ENCODE data around the gene GDNF.

Gene GDNF

GRCh38 chr5:37825334-37825915 is 14.4 kb downstream of the GDNF start:
- no peaks in the 10 kb centered on the region for H3K36me3 ChIP-seq (ENCODE audit: control insufficient read depth, insufficient read depth, low read length)
- no peak for DNase-seq (ENCODE audit: extremely low read depth, insufficient read length)
- peaks cover under 1% of the 10 kb centered on the region for H3K27me3 ChIP-seq (replicated peaks; ENCODE audit: control insufficient read depth, insufficient read depth, low read length)
- TF ChIP-seq CTCF (IDR thresholded peaks at IDR 0.05; ENCODE audit: insufficient read depth, low read length, poor library complexity, severe bottlenecking) = no peak
- H3K4me3 ChIP-seq (replicated peaks; ENCODE audit: low read depth, low read length) = no peak overlapping the region

GRCh38 chr5:37823433-37824152 is 16.2 kb downstream of the GDNF start:
- no peak overlapping the region for H3K4me3 ChIP-seq (replicated peaks; ENCODE audit: low read depth, low read length)
- H3K36me3 ChIP-seq (ENCODE audit: control insufficient read depth, insufficient read depth, low read length) = no peaks in the 10 kb centered on the region
- no peaks in the 10 kb centered on the region; the same call in 1 of the 2 replicates for H3K27me3 ChIP-seq (replicated peaks; ENCODE audit: control insufficient read depth, insufficient read depth, low read length)
- no peak for TF ChIP-seq CTCF (IDR thresholded peaks at IDR 0.05; ENCODE audit: insufficient read depth, low read length, poor library complexity, severe bottlenecking)
- DNase-seq (ENCODE audit: extremely low read depth, insufficient read length) = no peak

DNA sequence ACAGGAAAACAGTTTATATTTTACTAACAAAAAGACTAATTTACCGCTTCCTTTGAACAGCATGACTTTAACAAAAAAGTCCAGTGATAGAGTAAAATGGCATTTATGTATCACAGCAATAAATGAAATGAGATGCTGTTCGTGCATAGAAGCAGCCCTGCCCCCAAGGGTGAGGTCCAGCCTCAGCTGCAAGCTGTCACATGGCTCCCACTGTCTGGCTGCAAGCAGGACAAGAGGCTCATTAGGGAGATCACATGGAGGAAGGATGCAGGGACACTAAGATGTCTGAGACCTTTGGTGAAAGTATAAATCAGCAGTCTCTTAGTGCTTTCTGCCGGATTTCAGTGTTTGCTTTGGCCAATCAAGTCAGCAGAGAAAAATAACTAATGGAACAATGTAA is 23.0 kb downstream of the GDNF start:
- no peak for DNase-seq (ENCODE audit: extremely low read depth, insufficient read length)
- H3K36me3 ChIP-seq (ENCODE audit: control insufficient read depth, insufficient read depth, low read length) = no peaks in the 10 kb centered on the region
- no peak overlapping the region for H3K4me3 ChIP-seq (replicated peaks; ENCODE audit: low read depth, low read length)
- TF ChIP-seq CTCF (IDR thresholded peaks at IDR 0.05; ENCODE audit: insufficient read depth, low read length, poor library complexity, severe bottlenecking) = no peak
- H3K27me3 ChIP-seq (replicated peaks; ENCODE audit: control insufficient read depth, insufficient read depth, low read length) = no peaks in the 10 kb centered on the region; the same call in 1 of the 2 replicates

DNA sequence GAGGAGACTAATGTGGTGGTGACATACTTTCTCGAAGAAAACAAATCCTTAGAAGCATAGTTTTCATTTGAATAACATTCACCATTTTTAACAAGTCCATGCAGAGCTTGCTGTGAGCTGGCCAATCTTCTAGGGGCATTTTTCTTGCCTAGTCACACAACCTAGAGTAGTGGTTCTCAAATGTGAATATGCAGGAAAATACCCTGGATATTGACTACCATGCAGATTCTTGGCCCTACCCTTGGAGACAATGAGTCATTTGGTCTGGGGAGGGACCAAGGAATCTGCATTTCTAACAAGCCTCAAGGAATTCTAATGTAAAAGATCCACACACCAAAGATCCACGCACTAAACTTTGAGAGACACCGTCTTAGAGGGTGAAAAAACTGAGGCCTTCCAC is 23.5 kb downstream of the GDNF start:
- no peak for TF ChIP-seq CTCF (IDR thresholded peaks at IDR 0.05; ENCODE audit: insufficient read depth, low read length, poor library complexity, severe bottlenecking)
- DNase-seq (ENCODE audit: extremely low read depth, insufficient read length) = no peak
- Histone ChIP-seq H3K4me3 (replicated peaks; ENCODE audit: low read depth, low read length) (no peak overlapping the region), H3K36me3 (ENCODE audit: control insufficient read depth, insufficient read depth, low read length) (no peaks in the 10 kb centered on the region), H3K27me3 (replicated peaks; ENCODE audit: control insufficient read depth, insufficient read depth, low read length) (no peaks in the 10 kb centered on the region; the same call in 1 of the 2 replicates)

DNA sequence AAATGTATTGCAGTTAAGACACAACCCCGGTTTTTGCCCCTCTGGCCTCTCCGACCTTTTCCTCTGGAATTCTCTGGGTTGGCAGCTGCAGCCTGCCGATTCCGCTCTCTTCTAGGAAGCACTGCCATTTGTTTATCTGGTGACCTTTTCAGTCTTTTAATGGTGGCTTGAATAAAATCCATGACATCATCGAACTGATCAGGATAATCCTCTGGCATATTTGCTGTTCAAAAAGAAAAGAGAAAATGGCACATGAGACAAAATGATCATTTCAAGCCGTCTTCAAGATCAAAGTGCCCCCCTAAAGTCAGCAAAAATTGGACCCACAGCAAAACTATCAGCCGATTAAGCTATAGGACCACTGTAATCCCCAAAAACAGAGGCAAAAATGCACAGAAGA is 23.9 kb downstream of the GDNF start:
- TF ChIP-seq CTCF (IDR thresholded peaks at IDR 0.05; ENCODE audit: insufficient read depth, low read length, poor library complexity, severe bottlenecking) = no peak
- no peak for DNase-seq (ENCODE audit: extremely low read depth, insufficient read length)
- Histone ChIP-seq H3K4me3 (replicated peaks; ENCODE audit: low read depth, low read length) (no peak overlapping the region), H3K27me3 (replicated peaks; ENCODE audit: control insufficient read depth, insufficient read depth, low read length) (no peaks in the 10 kb centered on the region; the same call in 1 of the 2 replicates), H3K36me3 (ENCODE audit: control insufficient read depth, insufficient read depth, low read length) (no peaks in the 10 kb centered on the region)
